Colonic mucosa (tissue), 4 donors: ENCODE data around the gene ARHGAP27. TPM values are rescaled to one million over a fixed set of nuclear protein-coding genes. Genes with fewer than 3 reads are reported as not detected.

Experiments
- DNase-seq: peaks from one replicate; pipeline ENCODE4 v3.0.0-alpha.2; 2020
- H3K27ac ChIP-seq: fragments of 200-600 bp; one replicate; pipeline ENCODE4 v1.8.0; 2021
- H3K27me3 ChIP-seq: fragments of 200-600 bp; one replicate; pipeline ENCODE4 v1.8.0; 2021
- H3K36me3 ChIP-seq: fragments of 200-600 bp; one replicate; pipeline ENCODE4 v1.8.0; 2021
- H3K4me1 ChIP-seq: fragments of 200-600 bp; one replicate; pipeline ENCODE4 v1.8.0; 2021; ENCODE audit warnings: mild to moderate bottlenecking
- H3K4me3 ChIP-seq: fragments of 200-600 bp; one replicate; pipeline ENCODE4 v1.8.0; 2021
- H3K9ac ChIP-seq, 2 donors: one replicate each; pipeline ENCODE4 v1.7.0; 2013; ENCODE audit warnings: control low read depth in 2 of 2, low read depth in 2 of 2, low read length in 2 of 2
- H3K9me3 ChIP-seq: fragments of 200-600 bp; one replicate; pipeline ENCODE4 v1.8.0; 2021
- CTCF ChIP-seq: fragments of 200-600 bp; IDR thresholded peaks from one replicate; pipeline ENCODE4 v1.8.0; 2022; ENCODE audit warnings: antibody characterized with exemption, mild to moderate bottlenecking
- intact Hi-C: fragments of 100-400 bp; cut with DNase I; formaldehyde crosslinking; loops from one replicate; pipeline ENCODE4 v1.14.1; 2022
- total RNA-seq, 2 donors: library from RNA; stranded (reverse); fragmentation: NEBNext Ultra II Directional in 1 of 2; extraction: Animal tissue kit (Norgen Biotek cat#: 25700) in 1 of 2; gene quantifications; one replicate each; pipeline ENCODE4 v1.2.1, GENCODE V29; 2021
- donor health status: healthy.
- donor health status: DM: no; HTN: no; CAD: no.
- donor health status: DM: no; HTN: no; CAD: no.

ARHGAP27 gene
- total RNA-seq, 2 donors from 2014 or later, result 107 to 165 TPM

GRCh38 chr17:45389354-45389753 lies 43.3 kb downstream of the ARHGAP27 start:
- H3K9me3 ChIP-seq, result no peaks in the 10 kb centered on the region
- no peaks in the 10 kb centered on the region for H3K27me3 ChIP-seq
- H3K4me3 ChIP-seq, result no peak overlapping the region
- no peaks in the 10 kb centered on the region for H3K36me3 ChIP-seq
- no peak for TF ChIP-seq CTCF
- H3K4me1 ChIP-seq, result no peaks in the 10 kb centered on the region
- no peak overlapping the region for H3K9ac ChIP-seq
- no peak for DNase-seq
- intact Hi-C loops, result no loop called here
- no peak overlapping the region for H3K27ac ChIP-seq

DNA sequence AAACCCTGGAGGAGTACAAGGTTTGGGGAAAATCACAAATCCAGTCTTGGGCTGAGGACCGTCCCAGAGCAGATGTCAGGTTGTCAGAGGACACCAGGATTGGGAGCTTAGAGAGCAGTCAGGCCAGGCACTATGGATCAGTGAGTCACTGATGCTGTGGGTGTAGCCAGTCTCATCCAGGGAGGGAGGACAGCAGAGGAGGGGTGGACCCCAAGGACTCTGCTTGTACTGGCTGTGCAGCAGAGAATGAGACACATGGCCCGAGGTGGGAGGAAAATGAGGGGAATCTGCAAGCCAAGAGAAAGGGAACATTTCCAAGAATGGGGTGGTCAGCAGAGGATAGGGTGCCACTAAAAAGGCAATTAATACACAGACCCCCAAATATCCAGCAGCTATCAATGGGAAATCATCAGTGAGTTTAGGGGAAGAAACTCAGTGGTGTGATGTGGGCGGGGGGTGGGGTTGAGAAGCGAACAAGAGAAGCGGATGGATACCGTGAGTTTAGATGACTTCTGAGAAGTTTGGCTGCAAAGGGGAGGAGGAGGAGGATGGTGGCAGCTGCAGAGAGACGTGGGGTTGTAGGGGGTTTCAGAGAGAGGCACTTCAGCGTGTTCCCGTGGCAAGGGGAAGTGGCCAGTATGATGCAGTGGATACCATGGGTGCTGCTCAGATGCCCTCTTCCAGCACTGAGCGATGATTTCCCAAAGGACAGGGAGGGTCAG lies 43.9 kb downstream of the ARHGAP27 start:
- no peaks in the 10 kb centered on the region for H3K27me3 ChIP-seq
- no peaks in the 10 kb centered on the region for H3K36me3 ChIP-seq
- intact Hi-C loops, result no loop called here
- no peak for TF ChIP-seq CTCF
- H3K9ac ChIP-seq, result peak overlapping the region in 1 of 2 donors; percentile 18
- no peak overlapping the region for H3K27ac ChIP-seq
- no peaks in the 10 kb centered on the region for H3K4me1 ChIP-seq
- no peak overlapping the region for H3K4me3 ChIP-seq
- no peak for DNase-seq
- no peaks in the 10 kb centered on the region for H3K9me3 ChIP-seq

- Histone ChIP-seq H3K9me3 (no peaks in the 10 kb centered on the region), H3K27me3 (no peaks in the 10 kb centered on the region), H3K36me3 (no peaks in the 10 kb centered on the region), H3K27ac (no peak overlapping the region), H3K4me3 (no peak overlapping the region), H3K4me1 (no peaks in the 10 kb centered on the region), H3K9ac (no peak overlapping the region)
- no peak for TF ChIP-seq CTCF
- intact Hi-C loops, result no loop called here
- DNase-seq, result no peak
Measured at GRCh38 chr17:45387739-45388138, 44.9 kb downstream of the ARHGAP27 start.

- intact Hi-C loops, result no loop called here
- DNase-seq, result no peak
- Histone ChIP-seq H3K4me1 (no peaks in the 10 kb centered on the region), H3K36me3 (no peaks in the 10 kb centered on the region), H3K4me3 (no peak overlapping the region), H3K9ac (no peak overlapping the region), H3K27me3 (no peaks in the 10 kb centered on the region), H3K27ac (no peak overlapping the region), H3K9me3 (no peaks in the 10 kb centered on the region)
- no peak for TF ChIP-seq CTCF
Measured at GRCh38 chr17:45386178-45386577, 46.5 kb downstream of the ARHGAP27 start.

DNA sequence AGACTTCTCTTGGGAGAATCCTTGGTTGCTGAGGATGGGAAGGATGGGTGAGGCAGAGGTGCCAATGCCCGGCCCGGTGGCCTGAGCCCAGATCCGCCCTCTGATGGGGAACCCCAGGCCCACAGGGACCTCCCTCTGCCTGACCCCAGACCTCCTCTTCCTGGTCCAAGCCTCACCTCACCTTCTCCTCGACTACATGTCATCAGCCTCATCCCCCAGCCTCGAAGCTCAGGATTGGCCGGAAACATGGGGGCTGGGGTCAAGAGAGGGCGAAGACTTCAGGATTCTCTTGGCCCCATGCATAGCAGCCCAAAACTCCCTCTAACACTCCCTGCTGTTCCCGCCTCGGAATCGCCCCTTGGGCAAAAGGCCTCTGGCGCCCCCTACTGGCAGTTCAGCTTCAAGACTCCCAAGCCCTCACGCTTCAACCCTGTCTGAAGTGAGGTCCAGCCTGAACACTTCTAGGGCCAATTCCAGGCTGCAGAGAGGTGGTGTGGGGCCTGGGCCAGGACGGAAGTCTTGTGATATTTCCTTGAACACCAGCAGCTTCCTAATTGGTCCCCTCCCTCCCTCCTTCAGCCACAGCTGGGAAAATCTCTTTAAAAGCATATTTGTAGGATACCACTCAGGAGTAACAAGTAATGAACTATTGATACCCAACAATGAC lies 47.2 kb downstream of the ARHGAP27 start:
- H3K27me3 ChIP-seq, result no peaks in the 10 kb centered on the region
- no peaks in the 10 kb centered on the region for H3K36me3 ChIP-seq
- no peaks in the 10 kb centered on the region for H3K4me1 ChIP-seq
- TF ChIP-seq CTCF, result peak; percentile 99
- intact Hi-C loops, result loop anchor here (1.0 to 2.0 kb wide), 2 partner anchors 108 to 165 kb away; partner anchors contain the start of gene FMNL1
- H3K9me3 ChIP-seq, result no peaks in the 10 kb centered on the region
- H3K9ac ChIP-seq, result no peak overlapping the region
- H3K27ac ChIP-seq, result no peak overlapping the region
- H3K4me3 ChIP-seq, result no peak overlapping the region
- peak; percentile 92 for DNase-seq
